Heart left ventricle (tissue), 16 donors: ENCODE results near the gene DOCK3. TPM values are rescaled to one million over a fixed set of nuclear protein-coding genes. Genes with fewer than 3 reads are reported as not detected.

Experiments
- ATAC-seq, 4 donors: fragments of 200-7000 bp; cut with Tn5 transposase; one replicate each; pipeline ENCODE4 v1.9.1; 2020 to 2022; ENCODE audit warnings: moderate library complexity in 4 of 4, mild to moderate bottlenecking in 3 of 4, moderate number of reproducible peaks in 1 of 4
- DNase-seq, 5 donors: peaks; one replicate each; pipeline ENCODE4 v3.0.0-alpha.2; 2020
- H3K27ac ChIP-seq, 12 donors: fragments of 200-600 bp; sonication (generic) in 4 of 12; one replicate each; pipeline versions ENCODE4 v1.5.0 to v1.8.0; 2016 to 2022; ENCODE audit warnings: mild to moderate bottlenecking in 2 of 12
- H3K27me3 ChIP-seq, 9 donors: fragments of 200-600 bp; sonication (generic) in 2 of 9; one replicate each; pipeline versions ENCODE4 v1.5.1 to v1.8.0; 2016 to 2022; ENCODE audit warnings: mild to moderate bottlenecking in 3 of 9
- H3K36me3 ChIP-seq, 9 donors: fragments of 200-600 bp; sonication (generic) in 2 of 9; one replicate each; pipeline versions ENCODE4 v1.5.0 to v1.8.0; 2018 to 2022; ENCODE audit warnings: mild to moderate bottlenecking in 2 of 9
- H3K4me1 ChIP-seq, 12 donors: fragments of 200-600 bp; sonication (generic) in 4 of 12; one replicate each; pipeline versions ENCODE4 v1.5.0 to v1.8.0; 2016 to 2022; ENCODE audit warnings: mild to moderate bottlenecking in 3 of 12
- H3K4me3 ChIP-seq, 12 donors: fragments of 200-600 bp; sonication (generic) in 4 of 12; one replicate each; pipeline versions ENCODE4 v1.5.0 to v1.8.0; 2017 to 2022; ENCODE audit warnings: mild to moderate bottlenecking in 9 of 12, moderate library complexity in 4 of 12
- H3K9me3 ChIP-seq, 12 donors: fragments of 200-600 bp; sonication (generic) in 4 of 12; one replicate each; pipeline versions ENCODE4 v1.5.0 to v1.8.0; 2016 to 2022; ENCODE audit warnings: mild to moderate bottlenecking in 1 of 12
- CTCF ChIP-seq, 12 donors: fragments of 200-600 bp; sonication (generic) in 4 of 12; IDR thresholded peaks; one replicate each; pipeline versions ENCODE4 v1.5.0 to v1.8.0; 2018 to 2022; ENCODE audit warnings: antibody characterized with exemption in 12 of 12, mild to moderate bottlenecking in 5 of 12
- POLR2A ChIP-seq, 2 donors: fragments of 450-650 bp; IDR thresholded peaks; one replicate each; pipeline ENCODE4 v1.6.1; 2017; ENCODE audit warnings: antibody characterized with exemption in 2 of 2, mild to moderate bottlenecking in 2 of 2, moderate library complexity in 2 of 2
- WGBS, 4 donors: extraction: QIAGEN DNeasy Blood & Tissue Kit in 2 of 4; methylation state at CpG; one replicate each; pipeline versions ENCODE4 v1.1.5 to v1.1.7; 2013 to 2018; 5-methylcytosine and 5-hydroxymethylcytosine counted together
- intact Hi-C, 10 donors: fragments of 100-400 bp; cut with DNase I; formaldehyde crosslinking; loops; one replicate each; pipeline versions ENCODE4 v1.11.1 to v1.14.2; 2022
- polyA plus RNA-seq, 2 donors: library from polyadenylated mRNA; stranded (reverse); fragments of 200-250 nt; gene quantifications; one replicate each; pipeline ENCODE4 v1.2.3, GENCODE V29; 2013
- total RNA-seq, 9 donors: library from RNA; depleted of rRNA in 2 of 9; stranded (reverse); fragments of >200 nt in 2 of 9; fragmentation: NEBNext Ultra II Directional in 3 of 9; extraction: Animal tissue kit (Norgen Biotek cat#: 25700) in 3 of 9; gene quantifications; one replicate each; pipeline versions ENCODE4 v1.1.0 to v1.2.4, GENCODE V29; 2016 to 2023
- donor health status: ischemic (EF 13 %, LVEDD 7.1; RV severe dilation, severe dysfunction).
- donor health status: healthy with polysubstance abuse.
- donor health status: DM: no; HTN: yes; CAD: no.
- donor health status: DM: no; HTN: no; CAD: no.
- donor health status: ischemic (EF 25% LVEDD 6.9; RV normal size, moderate dysfunction).
- donor health status: ischemic (EF 25% LVEDD 5.7; RV mildly dilated, moderate dysfunction).
- donor health status: healthy.
- donor health status: DM: yes; HTN: yes; CAD: no.
- donor health status: ischemic (EF 35%, LVEDD 5.7; RV mildly dilated, moderate dysfunction).
- donor health status: nonischemic (EF 11% LVEDD 7.7; RV severe dilation, severe dysfunction).
- donor health status: DM: yes; HTN: yes; CAD: no.
- donor health status: PGD.
- donor health status: ischemic (EF 29% LVEDD 5.4; RV normal size, mild dysfunction).
- donor health status: nonischemic (EF 23%, LVEDD 6.1; RV moderate dilation, normal function).

Gene DOCK3
- total and polyA plus RNA-seq, 11 donors, result 2.0 to 6.7 (median 4.8) TPM

DNA sequence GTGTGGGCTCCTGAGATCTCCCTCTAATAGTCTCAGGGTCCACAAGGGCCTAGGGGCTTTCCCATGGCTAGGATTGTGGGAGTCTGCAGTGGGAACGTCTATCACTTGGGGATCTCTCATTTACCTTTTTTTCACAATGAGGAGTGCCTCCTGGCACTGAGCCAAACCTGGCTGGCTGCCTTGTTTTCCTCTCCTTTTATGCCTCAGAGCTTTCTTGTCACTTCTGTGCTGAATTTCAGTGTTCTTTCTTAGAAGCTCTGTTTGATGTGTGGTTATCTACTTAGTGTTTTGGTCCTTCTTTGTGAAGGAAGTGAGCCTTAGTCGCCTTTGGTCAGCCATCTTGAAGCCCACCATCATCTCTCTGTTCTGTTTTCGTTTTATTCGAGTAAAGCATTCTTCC lies 33.9 kb downstream of the DOCK3 start:
- H3K36me3 ChIP-seq, result no peaks in the 10 kb centered on the region
- peaks cover 0 to 7% (median 0%) of the 10 kb centered on the region in 12 donors for H3K9me3 ChIP-seq
- H3K27me3 ChIP-seq, result no peaks in the 10 kb centered on the region
- TF ChIP-seq CTCF (IDR thresholded peaks at IDR 0.05) (no peak), POLR2A (IDR thresholded peaks at IDR 0.05) (no peak)
- no peak for ATAC-seq
- intact Hi-C loops, result no loop called here
- H3K4me3 ChIP-seq, result no peak overlapping the region
- WGBS, 4 donors, result 33 to 56% (median 41%) methylated on average over 4 of the region's 4 CpGs
- no peak for DNase-seq
- H3K27ac ChIP-seq, result no peak overlapping the region
- peaks cover 0 to 10% (median 0%) of the 10 kb centered on the region in 12 donors for H3K4me1 ChIP-seq

DNA sequence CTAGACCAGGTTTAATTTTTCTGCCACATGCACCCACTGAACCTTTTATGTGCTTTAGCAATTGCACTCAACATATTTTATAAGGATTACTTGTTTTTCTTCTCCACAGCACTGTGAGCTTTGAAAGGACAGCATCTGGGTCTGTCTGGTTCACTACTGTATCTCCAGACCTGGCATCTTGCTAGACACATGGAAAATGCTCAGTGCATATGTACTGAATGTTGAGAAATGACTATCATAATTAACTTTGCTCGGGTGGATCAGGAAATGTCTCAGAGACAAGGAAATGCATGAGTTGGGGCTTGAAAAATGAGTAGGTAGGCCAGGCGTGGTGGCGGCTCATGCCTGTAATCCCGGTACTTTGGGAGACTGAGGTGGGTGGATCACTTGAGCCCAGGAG lies 40.2 kb downstream of the DOCK3 start:
- no peaks in the 10 kb centered on the region for H3K9me3 ChIP-seq
- no peaks in the 10 kb centered on the region for H3K27me3 ChIP-seq
- intact Hi-C loops, result no loop called here
- no peak overlapping the region for H3K27ac ChIP-seq
- H3K4me1 ChIP-seq, result peaks cover 0 to 5% (median 0%) of the 10 kb centered on the region in 12 donors
- H3K4me3 ChIP-seq, result no peak overlapping the region
- no peaks in the 10 kb centered on the region for H3K36me3 ChIP-seq
- ATAC-seq (no peak), DNase-seq (no peak)
- 52 to 68% (median 60%) methylated on average over 4 of the region's 4 CpGs for WGBS, 4 donors
- TF ChIP-seq POLR2A (IDR thresholded peaks at IDR 0.05), result no peak
- TF ChIP-seq CTCF (IDR thresholded peaks at IDR 0.05), result no peak

- ATAC-seq (no peak), DNase-seq (no peak)
- TF ChIP-seq POLR2A (IDR thresholded peaks at IDR 0.05) (no peak), CTCF (IDR thresholded peaks at IDR 0.05) (no peak)
- peaks cover 0 to 3% (median 0%) of the 10 kb centered on the region in 12 donors for H3K9me3 ChIP-seq
- H3K4me1 ChIP-seq, result no peaks in the 10 kb centered on the region
- no peak overlapping the region for H3K27ac ChIP-seq
- H3K27me3 ChIP-seq, result no peaks in the 10 kb centered on the region
- 76 to 78% (median 78%) methylated on average over 4 of the region's 4 CpGs for WGBS, 4 donors
- intact Hi-C loops, result no loop called here
- H3K36me3 ChIP-seq, result no peaks in the 10 kb centered on the region
- no peak overlapping the region for H3K4me3 ChIP-seq
Measured at GRCh38 chr3:50724831-50725230, 50.1 kb downstream of the DOCK3 start.

DNA sequence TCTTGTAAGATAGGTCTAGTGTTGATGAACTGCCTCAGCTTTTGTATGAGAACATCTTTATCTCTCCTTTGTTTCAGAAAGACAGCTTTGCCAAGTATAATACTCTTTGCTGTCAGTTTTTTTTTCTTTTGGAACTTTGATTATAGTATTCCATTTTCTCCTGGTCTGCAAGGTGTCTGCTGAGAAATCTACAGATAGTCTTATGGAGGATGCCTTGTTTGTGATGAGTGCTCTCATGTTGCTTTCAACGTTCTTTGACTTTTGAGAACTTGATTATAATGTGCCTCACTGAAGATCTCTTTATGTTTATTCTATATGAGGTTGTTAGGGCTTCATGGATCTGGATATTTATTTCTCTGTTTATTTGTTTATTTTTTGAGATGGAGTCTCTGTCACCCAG lies 60.3 kb downstream of the DOCK3 start:
- DNase-seq (no peak), ATAC-seq (no peak)
- 0 to 47% (median 15%) methylated on average over 1 of the region's 1 CpG for whole genome bisulfite sequencing, 4 donors
- no peak overlapping the region for H3K27ac ChIP-seq
- H3K36me3 ChIP-seq, result no peaks in the 10 kb centered on the region
- H3K4me1 ChIP-seq, result peaks cover 0 to 6% (median 0%) of the 10 kb centered on the region in 12 donors
- peaks cover 0 to 15% (median 0%) of the 10 kb centered on the region in 12 donors for H3K9me3 ChIP-seq
- TF ChIP-seq CTCF (IDR thresholded peaks at IDR 0.05) (no peak), POLR2A (IDR thresholded peaks at IDR 0.05) (no peak)
- no peaks in the 10 kb centered on the region for H3K27me3 ChIP-seq
- H3K4me3 ChIP-seq, result no peak overlapping the region
- intact Hi-C loops, result no loop called here
